HG03139 (cell line): Measurements from ENCODE around the gene TUBGCP2.

Source experiments
- ATAC-seq: cut with Tn5 transposase; IDR thresholded peaks from one replicate; pipeline ENCODE4 v1.9.1; 2021; ENCODE audit not compliant: unreplicated experiment

The TUBGCP2 gene

GRCh38 chr10:133342942-133343341 is 34.3 kb upstream of the TUBGCP2 start:
- ATAC-seq, result no peak

GRCh38 chr10:133341983-133342382 is 33.3 kb upstream of the TUBGCP2 start:
- no peak for ATAC-seq

GRCh38 chr10:133339708-133340380 is 31.2 kb upstream of the TUBGCP2 start:
- no peak for ATAC-seq

GRCh38 chr10:133338080-133339071 is 29.7 kb upstream of the TUBGCP2 start:
- no peak for ATAC-seq

- no peak for ATAC-seq
These were observed 28.7 kb upstream of the TUBGCP2 start for GRCh38 chr10:133337370-133337725.

- ATAC-seq, result no peak
These were observed 28.1 kb upstream of the TUBGCP2 start, which contains the start of gene CALY for GRCh38 chr10:133336577-133337369. CALY (minus strand) TSS chr10:133336896; CDS start chr10:133328989, 7,907 bp downstream.

- ATAC-seq, result no peak
These were observed 27.5 kb upstream of the TUBGCP2 start for GRCh38 chr10:133336118-133336576.

- no peak for ATAC-seq
These were observed 26.8 kb upstream of the TUBGCP2 start for GRCh38 chr10:133335246-133336117.

- no peak for ATAC-seq
These were observed 26.0 kb upstream of the TUBGCP2 start for GRCh38 chr10:133334503-133335245.

GRCh38 chr10:133332936-133333699 is 24.4 kb upstream of the TUBGCP2 start:
- no peak for ATAC-seq

- ATAC-seq, result peak; percentile 84
These were observed 21.0 kb upstream of the TUBGCP2 start for GRCh38 chr10:133329491-133330202.

- no peak for ATAC-seq
These were observed 20.0 kb upstream of the TUBGCP2 start for GRCh38 chr10:133328358-133329343.

GRCh38 chr10:133327651-133328357 is 19.1 kb upstream of the TUBGCP2 start:
- ATAC-seq, result no peak

- no peak for ATAC-seq
These were observed 18.3 kb upstream of the TUBGCP2 start for GRCh38 chr10:133326745-133327650.

GRCh38 chr10:133326223-133326551 is 17.5 kb upstream of the TUBGCP2 start:
- no peak for ATAC-seq
